Measurements from ENCODE around the gene AKR1A1.

GRCh38 chr1:45615885-45616284 is 65.3 kb downstream of the AKR1A1 start:
- TF ChIP-seq EZH2 (IDR thresholded peaks at IDR 0.05; ENCODE audit: borderline replicate concordance) (no peak), CTCF (IDR thresholded peaks at IDR 0.05; ENCODE audit: poor library complexity) (no peak)

Data from hepatocyte (in vitro differentiated cells).